RWPE1 (cell line): ENCODE data around the gene GNLY.

Source experiments
- CTCF ChIA-PET: fragments of 350-600 bp; sonication (Branson Sonifier 250); formaldehyde crosslinking; extraction: SDS; loops from one replicate; lab custom pipeline; 2021; lab: Yijun Ruan, JAX
- POLR2A ChIA-PET: fragments of 400-600 bp; formaldehyde crosslinking; extraction: SDS; loops from one replicate; lab custom pipeline; 2020; ENCODE audit warnings: antibody characterized with exemption; ENCODE audit not compliant: low non-redundant PET; lab: Yijun Ruan, JAX
- DNase-seq: peaks from one replicate; pipeline ENCODE4 v3.0.0; 2012; ENCODE audit warnings: low spot score
- H3K27ac ChIP-seq: fragments of 450-650 bp; 2 replicates; pipeline ENCODE4 v1.5.1; 2017
- CTCF ChIP-seq: fragments of 450-650 bp; conservative IDR thresholded peaks from 2 replicates; pipeline ENCODE4 v1.5.1; 2017; ENCODE audit warnings: low read depth, mild to moderate bottlenecking

The GNLY gene

DNA sequence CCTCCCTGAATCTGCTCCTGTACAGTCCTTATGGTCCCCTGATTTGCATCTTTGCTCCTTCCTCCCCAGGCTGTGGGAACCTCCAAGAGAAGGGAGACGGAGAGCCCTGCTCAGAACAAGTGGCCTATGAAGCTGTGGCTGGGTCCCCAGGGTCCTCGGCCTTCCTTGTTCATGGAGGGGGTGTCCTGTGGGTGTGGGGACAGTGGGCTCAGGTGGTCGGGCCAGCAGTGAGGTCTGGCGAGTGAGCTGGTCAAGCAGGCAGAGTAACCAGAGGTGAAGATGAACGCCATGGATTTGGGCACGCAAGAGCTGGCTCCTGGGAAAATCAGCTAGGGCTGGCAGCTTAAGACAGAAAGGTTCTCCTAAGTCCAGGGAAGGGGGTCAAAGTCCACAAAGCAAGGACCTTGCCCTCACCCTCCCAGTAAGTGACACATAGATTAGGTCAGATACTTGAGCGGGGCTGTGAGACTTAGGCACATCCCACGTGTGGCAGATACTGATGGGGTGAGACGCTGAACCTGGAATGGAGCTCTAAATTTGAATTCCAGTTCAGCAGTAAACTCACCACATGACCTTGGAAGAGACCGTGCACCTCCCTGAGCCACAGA lies 24.8 kb downstream of the GNLY start:
- no peak for TF ChIP-seq CTCF
- POLR2A ChIA-PET: no interaction called here

GRCh38 chr2:85719609-85720240 lies 25.6 kb downstream of the GNLY start:
- DNase-seq: no peak
- no peak for TF ChIP-seq CTCF
- POLR2A ChIA-PET: no interaction called here
- H3K27ac ChIP-seq: no peak overlapping the region
- CTCF ChIA-PET: interaction anchor here (1.4 to 4.2 kb wide), 3 partner anchors 9 to 94 kb away, joined by 5 to 28 read pairs (median 8); no protein-coding TSS in a partner anchor

More for the DNA sequence above, 24.8 kb downstream of the GNLY start:
- no peak for DNase-seq
- H3K27ac ChIP-seq: no peak overlapping the region
- CTCF ChIA-PET: interaction anchor here (1.4 to 4.2 kb wide), 3 partner anchors 10 to 95 kb away, joined by 5 to 28 read pairs (median 8); no protein-coding TSS in a partner anchor

DNA sequence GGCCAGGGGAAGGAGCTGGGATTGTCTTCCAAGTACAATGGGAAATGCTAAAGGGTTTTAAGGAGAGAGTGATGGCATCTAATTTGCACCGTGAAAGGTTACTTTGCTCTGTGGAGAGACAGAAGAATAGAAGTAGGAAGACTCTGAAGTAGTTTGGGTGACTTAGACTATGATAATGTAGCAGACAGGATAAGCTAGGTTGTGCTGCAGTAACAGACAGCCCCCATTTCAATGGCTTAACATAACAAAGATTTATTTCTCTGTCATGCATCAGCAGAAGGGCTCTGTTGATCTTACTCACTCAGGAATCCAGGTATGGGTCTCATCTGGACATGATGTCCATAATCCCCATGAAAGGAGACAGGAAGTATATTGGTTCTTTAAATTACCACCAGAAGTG lies 26.4 kb downstream of the GNLY start:
- no peak for DNase-seq
- CTCF ChIA-PET: interaction anchor here (4.2 kb wide), 1 partner anchor 9 kb away, joined by 28 read pairs; no protein-coding TSS in a partner anchor
- no peak for TF ChIP-seq CTCF
- no peak overlapping the region for H3K27ac ChIP-seq
- POLR2A ChIA-PET: no interaction called here

GRCh38 chr2:85721641-85722040 lies 27.5 kb downstream of the GNLY start:
- no peak for DNase-seq
- ChIA-PET CTCF (interaction anchor here (4.2 kb wide), 1 partner anchor 8 kb away, joined by 28 read pairs; no protein-coding TSS in a partner anchor), POLR2A (no interaction called here)
- no peak for TF ChIP-seq CTCF
- no peak overlapping the region for H3K27ac ChIP-seq

DNA sequence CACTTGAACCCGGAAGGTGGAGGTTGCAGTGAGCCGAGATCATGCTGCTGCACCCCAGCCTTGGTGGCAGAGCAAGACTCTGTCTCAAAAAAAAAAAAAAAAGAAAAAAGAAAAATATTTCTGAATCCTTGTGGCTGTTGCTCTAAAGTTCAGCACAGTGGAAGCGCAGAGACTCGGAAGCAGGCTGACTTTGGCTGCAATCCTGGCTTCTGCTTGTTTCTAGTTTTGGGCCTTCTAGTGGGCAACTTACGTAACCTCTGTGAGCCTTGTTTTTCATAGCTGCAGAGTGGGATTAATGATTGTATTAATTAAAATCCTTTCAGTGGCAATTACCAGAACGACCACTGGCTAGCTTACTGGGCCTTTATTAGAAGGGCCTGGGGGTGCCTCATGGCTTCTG lies 28.4 kb downstream of the GNLY start:
- no peak overlapping the region for H3K27ac ChIP-seq
- no peak for DNase-seq
- no peak for TF ChIP-seq CTCF
- ChIA-PET CTCF (interaction anchor here (0.6 to 1.0 kb wide), 2 partner anchors 71 to 92 kb away, joined by 3 to 4 read pairs; no protein-coding TSS in a partner anchor), POLR2A (no interaction called here)

DNA sequence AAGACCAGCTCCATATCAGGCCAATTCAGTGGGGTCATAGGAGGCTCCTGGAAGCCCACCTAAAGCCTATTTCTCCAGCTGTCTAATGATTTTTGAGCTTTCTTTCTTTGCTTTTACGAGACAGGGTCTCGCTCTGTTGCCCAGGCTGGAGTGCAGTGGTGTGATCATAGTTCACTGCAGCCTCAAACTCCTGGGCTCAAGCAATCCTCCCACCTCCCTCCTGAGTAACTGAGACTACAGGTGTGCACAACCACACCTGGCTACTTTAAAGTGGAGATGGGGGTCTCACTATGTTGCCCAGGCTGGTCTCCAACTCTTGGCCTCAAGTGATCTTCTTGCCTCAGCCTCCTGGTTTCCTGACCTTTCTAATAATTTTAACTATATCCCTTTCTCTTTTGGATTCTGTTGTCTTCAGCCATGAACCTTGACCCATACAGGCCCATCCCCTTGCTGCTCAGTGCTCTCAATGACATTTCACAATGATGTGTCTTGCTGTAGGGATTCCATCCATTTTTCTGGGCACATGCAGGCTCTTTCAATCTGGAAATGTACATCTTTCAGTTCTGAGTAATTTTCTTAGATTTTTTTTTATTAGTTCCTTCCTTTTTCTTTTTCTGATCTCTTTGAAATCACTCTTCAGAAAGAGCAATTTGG lies 29.7 kb downstream of the GNLY start:
- no peak for TF ChIP-seq CTCF
- CTCF ChIA-PET: interaction anchor here (2.6 kb wide), 1 partner anchor 90 kb away, joined by 14 read pairs; no protein-coding TSS in a partner anchor
- POLR2A ChIA-PET: no interaction called here
- no peak for DNase-seq
- H3K27ac ChIP-seq: no peak overlapping the region
